Colonic mucosa (tissue), 4 donors: Measurements from ENCODE around the gene TRAK1. TPM values are rescaled to one million over a fixed set of nuclear protein-coding genes. Genes with fewer than 3 reads are reported as not detected.
A peak's percentile ranks its signal among the peaks of the same experiment; 100 is the strongest.

Experiments
- DNase-seq: peaks from one replicate; pipeline ENCODE4 v3.0.0-alpha.2; 2020
- H3K27ac ChIP-seq: fragments of 200-600 bp; one replicate; pipeline ENCODE4 v1.8.0; 2021
- H3K27me3 ChIP-seq: fragments of 200-600 bp; one replicate; pipeline ENCODE4 v1.8.0; 2021
- H3K36me3 ChIP-seq: fragments of 200-600 bp; one replicate; pipeline ENCODE4 v1.8.0; 2021
- H3K4me1 ChIP-seq: fragments of 200-600 bp; one replicate; pipeline ENCODE4 v1.8.0; 2021; ENCODE audit warnings: mild to moderate bottlenecking
- H3K4me3 ChIP-seq: fragments of 200-600 bp; one replicate; pipeline ENCODE4 v1.8.0; 2021
- H3K9ac ChIP-seq, 2 donors: one replicate each; pipeline ENCODE4 v1.7.0; 2013; ENCODE audit warnings: control low read depth in 2 of 2, low read depth in 2 of 2, low read length in 2 of 2
- H3K9me3 ChIP-seq: fragments of 200-600 bp; one replicate; pipeline ENCODE4 v1.8.0; 2021
- intact Hi-C: fragments of 100-400 bp; cut with DNase I; formaldehyde crosslinking; loops from one replicate; pipeline ENCODE4 v1.14.1; 2022
- total RNA-seq, 2 donors: library from RNA; stranded (reverse); fragmentation: NEBNext Ultra II Directional in 1 of 2; extraction: Animal tissue kit (Norgen Biotek cat#: 25700) in 1 of 2; gene quantifications; one replicate each; pipeline ENCODE4 v1.2.1, GENCODE V29; 2021
- TF ChIP-seq, protein P1 (sequence below): fragments of 200-600 bp; IDR thresholded peaks from one replicate; pipeline ENCODE4 v1.8.0; 2022; ENCODE audit warnings: antibody characterized with exemption, mild to moderate bottlenecking
- donor health status: healthy.
- donor health status: DM: no; HTN: no; CAD: no.
- donor health status: DM: no; HTN: no; CAD: no.

The TRAK1 gene
- total RNA-seq, 2 donors from 2014 or later, result 58.9 to 70.3 TPM

DNA sequence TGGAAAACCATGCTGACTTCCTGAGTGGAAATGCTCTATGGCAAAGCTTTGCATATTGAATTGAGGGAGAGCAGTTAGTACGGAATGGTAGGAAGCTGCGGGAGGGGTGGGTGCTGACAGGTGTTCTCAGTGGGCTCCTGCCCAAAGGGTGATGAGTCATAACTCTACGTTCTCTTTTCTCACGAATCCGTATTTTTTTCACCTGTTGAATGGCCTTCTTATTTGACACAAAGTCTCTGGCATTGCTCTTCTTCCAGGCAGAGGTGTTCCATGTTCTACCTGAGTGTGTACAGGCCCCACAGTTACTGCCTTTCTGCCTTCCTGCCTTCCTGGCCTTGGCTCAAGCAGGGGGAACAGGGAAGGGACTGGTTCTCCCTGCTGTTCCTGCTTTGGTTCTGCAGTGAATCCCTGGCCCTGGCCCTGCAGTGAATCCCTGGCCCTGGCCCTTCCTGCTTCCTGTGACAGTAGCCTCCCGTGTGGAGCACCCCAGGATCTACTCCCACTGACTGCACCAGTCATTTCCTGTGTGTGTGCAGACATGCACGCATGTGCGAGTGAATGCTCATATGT is 31.9 kb downstream of the TRAK1 start:
- TF ChIP-seq, protein P1, sequence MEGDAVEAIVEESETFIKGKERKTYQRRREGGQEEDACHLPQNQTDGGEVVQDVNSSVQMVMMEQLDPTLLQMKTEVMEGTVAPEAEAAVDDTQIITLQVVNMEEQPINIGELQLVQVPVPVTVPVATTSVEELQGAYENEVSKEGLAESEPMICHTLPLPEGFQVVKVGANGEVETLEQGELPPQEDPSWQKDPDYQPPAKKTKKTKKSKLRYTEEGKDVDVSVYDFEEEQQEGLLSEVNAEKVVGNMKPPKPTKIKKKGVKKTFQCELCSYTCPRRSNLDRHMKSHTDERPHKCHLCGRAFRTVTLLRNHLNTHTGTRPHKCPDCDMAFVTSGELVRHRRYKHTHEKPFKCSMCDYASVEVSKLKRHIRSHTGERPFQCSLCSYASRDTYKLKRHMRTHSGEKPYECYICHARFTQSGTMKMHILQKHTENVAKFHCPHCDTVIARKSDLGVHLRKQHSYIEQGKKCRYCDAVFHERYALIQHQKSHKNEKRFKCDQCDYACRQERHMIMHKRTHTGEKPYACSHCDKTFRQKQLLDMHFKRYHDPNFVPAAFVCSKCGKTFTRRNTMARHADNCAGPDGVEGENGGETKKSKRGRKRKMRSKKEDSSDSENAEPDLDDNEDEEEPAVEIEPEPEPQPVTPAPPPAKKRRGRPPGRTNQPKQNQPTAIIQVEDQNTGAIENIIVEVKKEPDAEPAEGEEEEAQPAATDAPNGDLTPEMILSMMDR, result no peak
- H3K27ac ChIP-seq, result no peak overlapping the region
- no peak overlapping the region for H3K9ac ChIP-seq
- H3K4me1 ChIP-seq, result peaks cover 4% of the 10 kb centered on the region
- no peaks in the 10 kb centered on the region for H3K9me3 ChIP-seq
- H3K36me3 ChIP-seq, result no peaks in the 10 kb centered on the region
- no peaks in the 10 kb centered on the region for H3K27me3 ChIP-seq
- no peak overlapping the region for H3K4me3 ChIP-seq
- intact Hi-C loops, result no loop called here
- DNase-seq, result no peak

DNA sequence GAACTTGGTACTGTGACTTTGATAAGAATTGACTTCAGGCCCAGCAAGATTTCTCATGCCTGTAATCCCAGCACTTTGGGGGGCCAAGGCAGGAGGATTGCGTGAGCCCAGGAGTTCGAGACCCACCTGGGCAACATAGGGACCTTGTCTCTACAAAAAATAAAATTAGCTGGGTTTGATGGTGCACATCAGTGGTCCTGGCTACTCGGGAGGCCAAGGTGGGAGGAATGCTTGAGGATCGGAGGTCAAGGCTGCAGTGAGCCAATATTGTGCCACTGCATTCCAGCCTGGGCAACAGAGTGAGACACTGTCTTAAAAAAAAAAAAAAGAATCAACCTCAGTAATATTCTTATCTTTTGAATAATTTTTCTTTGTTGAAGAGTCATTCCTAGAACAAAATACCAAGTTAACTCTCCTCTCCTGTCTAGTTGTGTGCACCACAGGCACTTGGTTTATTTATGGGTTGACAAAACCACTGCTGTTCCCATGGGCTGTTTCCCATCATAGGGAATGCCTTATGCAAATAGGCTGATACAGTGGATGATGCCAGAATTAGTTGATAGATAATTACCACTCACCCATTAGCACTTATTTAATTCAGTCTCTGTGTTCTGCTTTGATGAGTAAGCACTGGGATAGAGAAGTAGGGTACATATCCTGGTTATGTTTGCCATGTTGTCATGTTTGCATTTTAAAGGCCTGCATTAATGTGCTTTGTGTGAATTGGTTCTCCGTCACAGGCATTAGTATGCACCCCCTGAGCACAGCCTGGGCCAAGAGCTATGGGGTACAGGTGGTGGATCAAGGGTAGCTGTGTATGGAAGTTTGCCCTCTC is 32.9 kb downstream of the TRAK1 start:
- no peaks in the 10 kb centered on the region for H3K36me3 ChIP-seq

DNA sequence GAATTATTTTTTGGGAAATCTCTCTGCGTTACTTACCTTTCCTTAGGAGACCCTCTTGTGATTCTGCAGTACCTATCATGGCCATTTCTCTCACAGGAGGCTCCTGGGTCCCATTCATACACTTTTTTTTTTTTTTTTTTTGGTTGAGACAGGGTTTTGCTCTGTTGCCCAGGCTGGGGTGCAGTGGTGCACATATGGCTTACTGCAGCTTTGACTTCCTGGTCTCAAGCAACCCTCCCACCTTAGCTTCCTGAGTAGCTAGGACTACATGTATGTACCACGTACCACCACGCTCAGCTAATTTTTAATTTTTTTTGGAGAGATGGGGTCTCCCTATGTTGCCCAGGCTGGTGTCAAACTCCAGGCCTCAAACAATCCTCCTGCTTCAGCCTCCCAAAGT is 36.1 kb downstream of the TRAK1 start:
- H3K4me3 ChIP-seq, result no peak overlapping the region
- H3K4me1 ChIP-seq, result peaks cover 6% of the 10 kb centered on the region
- TF ChIP-seq, protein P1, result no peak
- H3K9me3 ChIP-seq, result no peaks in the 10 kb centered on the region
- no peaks in the 10 kb centered on the region for H3K36me3 ChIP-seq
- no peak for DNase-seq
- H3K27ac ChIP-seq, result no peak overlapping the region
- no peak overlapping the region for H3K9ac ChIP-seq
- intact Hi-C loops, result no loop called here
- no peaks in the 10 kb centered on the region for H3K27me3 ChIP-seq

More for the DNA sequence above, 32.9 kb downstream of the TRAK1 start:
- TF ChIP-seq, protein P1, result no peak
- intact Hi-C loops, result no loop called here
- no peak for DNase-seq
- Histone ChIP-seq H3K27me3 (no peaks in the 10 kb centered on the region), H3K27ac (no peak overlapping the region), H3K4me1 (peaks cover 4% of the 10 kb centered on the region), H3K9me3 (no peaks in the 10 kb centered on the region), H3K9ac (no peak overlapping the region), H3K4me3 (no peak overlapping the region)

DNA sequence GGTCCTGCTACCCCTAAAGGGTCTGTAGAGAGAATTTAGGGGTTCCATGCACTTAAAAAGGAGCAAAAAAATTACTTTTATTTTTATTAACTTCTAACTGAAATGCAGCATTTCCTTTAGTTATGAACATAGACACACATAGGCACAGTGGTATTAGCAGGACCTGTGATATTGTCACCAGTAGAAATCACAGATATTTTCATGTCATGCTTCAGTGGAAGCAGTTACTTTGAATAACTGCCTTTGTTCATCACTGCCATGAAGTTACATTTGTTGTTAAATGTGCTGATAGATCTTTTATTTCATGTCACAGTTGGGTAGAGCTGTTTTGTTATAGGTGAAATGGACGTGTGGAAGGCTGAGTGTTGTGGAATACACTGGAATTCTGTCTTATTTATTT is 37.4 kb downstream of the TRAK1 start:
- intact Hi-C loops, result no loop called here
- H3K4me3 ChIP-seq, result no peak overlapping the region
- no peaks in the 10 kb centered on the region for H3K27me3 ChIP-seq
- H3K4me1 ChIP-seq, result peaks cover 6% of the 10 kb centered on the region
- H3K36me3 ChIP-seq, result no peaks in the 10 kb centered on the region
- no peak for DNase-seq
- H3K9ac ChIP-seq, result no peak overlapping the region
- no peaks in the 10 kb centered on the region for H3K9me3 ChIP-seq
- no peak overlapping the region for H3K27ac ChIP-seq
- TF ChIP-seq, protein P1, result no peak

DNA sequence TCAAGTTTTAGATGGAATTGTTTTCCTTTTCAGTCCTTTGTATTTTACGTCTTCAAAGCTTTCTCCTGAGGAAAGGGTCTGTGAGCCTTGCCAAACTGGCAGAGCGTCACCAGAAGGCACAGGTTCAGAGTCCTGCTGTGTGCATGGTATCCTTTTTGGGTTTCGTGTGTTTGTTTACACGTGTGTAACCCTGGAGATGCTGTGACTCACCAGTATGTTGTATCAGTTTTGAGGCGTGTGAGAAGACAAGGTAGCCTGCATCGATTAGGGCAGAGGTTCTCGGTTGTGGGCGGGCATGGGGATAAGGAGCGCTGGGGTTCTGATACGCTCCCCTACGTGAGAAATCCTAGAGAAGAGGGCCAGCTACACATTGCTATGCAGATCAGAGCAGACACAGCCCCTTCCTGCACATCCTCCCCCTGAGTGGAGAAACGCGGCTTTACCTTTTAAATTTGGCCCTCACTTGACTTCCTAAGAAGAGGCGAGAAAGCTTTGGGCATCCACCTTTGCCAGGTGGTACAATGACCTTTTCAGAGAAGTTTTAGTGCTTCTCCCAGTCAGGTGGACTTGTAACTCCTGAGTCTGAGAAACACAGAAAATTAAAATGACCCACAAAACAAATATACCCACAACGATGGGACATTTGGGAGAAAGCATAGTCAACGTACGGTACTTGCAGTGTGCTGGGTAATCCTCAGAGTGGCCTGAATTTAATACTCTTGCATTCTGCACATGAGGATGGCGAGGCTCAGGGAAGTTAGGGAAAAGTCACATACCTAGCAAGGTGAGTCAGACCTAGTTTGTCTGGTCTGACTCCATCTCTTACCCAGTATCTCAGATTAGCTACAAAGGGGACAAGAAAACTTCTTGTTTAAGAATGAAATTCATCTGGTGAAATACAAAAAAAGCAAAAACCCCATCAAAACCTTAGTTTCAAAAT is 38.1 kb downstream of the TRAK1 start:
- no peak for DNase-seq
- Histone ChIP-seq H3K27ac (peak overlapping the region; percentile 23), H3K4me1 (peaks cover 6% of the 10 kb centered on the region), H3K4me3 (no peak overlapping the region), H3K9me3 (no peaks in the 10 kb centered on the region), H3K9ac (peak overlapping the region in 1 of 2 donors; percentile 40), H3K27me3 (no peaks in the 10 kb centered on the region), H3K36me3 (no peaks in the 10 kb centered on the region)
- TF ChIP-seq, protein P1, result no peak
- intact Hi-C loops, result no loop called here
